ENCODE measurements around the gene GRIK4. TPM values are rescaled to one million over a fixed set of nuclear protein-coding genes. Genes with fewer than 3 reads are reported as not detected.

GRIK4 gene
- polyA plus RNA-seq, 1 donor from 2014 or later, result not detected

DNA sequence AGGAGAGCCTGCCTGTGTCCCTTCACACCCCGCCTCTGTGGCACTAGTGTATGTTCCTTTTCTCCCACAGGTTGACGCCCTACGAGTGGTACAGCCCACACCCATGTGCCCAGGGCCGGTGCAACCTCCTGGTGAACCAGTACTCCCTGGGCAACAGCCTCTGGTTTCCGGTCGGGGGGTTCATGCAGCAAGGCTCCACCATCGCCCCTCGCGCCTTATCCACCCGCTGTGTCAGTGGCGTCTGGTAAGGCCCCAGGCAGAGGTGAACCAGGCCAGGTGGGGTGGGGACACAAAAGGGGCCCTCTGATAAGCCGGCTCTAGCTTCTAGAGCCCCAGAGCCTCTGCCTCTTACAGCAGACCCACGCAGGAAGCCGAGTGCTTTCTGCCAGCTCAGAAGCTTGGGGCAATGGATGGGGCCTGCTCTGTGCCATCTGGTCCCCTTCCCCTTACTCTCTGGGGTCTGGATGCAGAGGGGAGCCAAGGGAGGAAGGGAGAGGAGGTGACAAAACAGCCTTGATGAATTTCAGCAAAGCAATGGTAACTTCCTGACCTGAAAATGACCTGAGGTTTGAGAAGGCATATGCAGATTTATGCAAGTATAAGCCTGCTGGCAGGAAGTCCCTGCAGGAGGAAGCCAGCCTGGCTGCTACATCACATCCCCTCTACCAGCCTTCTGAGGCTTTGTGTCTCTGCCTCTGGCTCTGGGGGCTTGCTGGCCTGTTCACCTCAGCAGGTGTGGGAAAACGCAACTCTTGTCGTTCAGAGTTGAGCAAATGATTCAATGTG lies 445.4 kb downstream of the GRIK4 start:
- H3K4me3 Mint-ChIP-seq, result peak overlapping the region in 1 of 4 donors; percentile 61
- H3K27ac Mint-ChIP-seq, result peak overlapping the region in 1 of 3 donors; percentile 39
- H3K27me3 Mint-ChIP-seq, result peaks cover 3% of the 10 kb centered on the region
- peaks cover 0 to 16% (median 8%) of the 10 kb centered on the region in 3 donors for H3K4me1 Mint-ChIP-seq
- H3K9me3 Mint-ChIP-seq, result peaks cover 0 to 2% (median 0%) of the 10 kb centered on the region in 3 donors
- H3K36me3 Mint-ChIP-seq, result peaks cover 3% of the 10 kb centered on the region

DNA sequence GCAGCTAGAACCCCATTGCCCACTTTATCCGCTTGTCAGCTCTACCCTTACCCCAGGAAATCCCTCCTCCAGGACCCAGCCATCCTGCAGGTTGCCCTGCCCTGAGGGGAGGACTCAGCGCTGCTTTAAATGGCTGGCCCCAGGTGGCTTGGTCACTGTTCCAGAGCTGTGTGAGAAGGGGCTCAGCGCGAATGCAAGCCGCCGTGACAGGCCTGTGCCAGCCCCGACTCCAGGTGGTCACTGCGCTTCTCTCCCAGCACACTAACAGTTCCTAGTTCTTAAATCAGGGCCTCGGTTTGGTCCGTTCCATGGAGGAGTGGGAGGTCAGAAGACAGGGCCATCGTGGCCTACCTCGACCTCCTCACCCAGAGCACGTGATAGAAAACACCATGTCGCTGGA lies 446.6 kb downstream of the GRIK4 start:
- no peaks in the 10 kb centered on the region for H3K9me3 Mint-ChIP-seq

DNA sequence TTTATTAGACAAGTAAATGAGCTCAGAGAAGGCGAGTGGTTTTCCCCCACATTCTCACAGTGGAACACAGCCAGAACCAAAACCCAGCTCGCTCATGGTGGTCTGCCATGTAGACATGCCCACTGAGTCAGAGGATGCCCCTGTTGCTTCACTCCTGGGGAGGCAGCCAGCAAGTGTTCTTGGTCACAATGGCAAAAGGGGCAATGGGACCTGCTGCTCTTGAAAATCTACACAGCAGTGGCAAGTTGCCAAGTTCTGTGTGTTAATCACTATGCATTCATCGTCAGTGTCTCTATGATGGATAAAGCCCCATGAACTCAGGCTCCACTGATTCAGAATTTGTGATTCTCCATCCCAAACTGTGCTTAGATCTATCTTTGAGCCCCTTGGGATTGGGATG lies 447.6 kb downstream of the GRIK4 start:
- peaks cover 3% of the 10 kb centered on the region for H3K36me3 Mint-ChIP-seq
- no peaks in the 10 kb centered on the region for H3K9me3 Mint-ChIP-seq
- no peak overlapping the region for H3K4me3 Mint-ChIP-seq
- H3K27ac Mint-ChIP-seq, result no peak overlapping the region
- peaks cover 0 to 5% (median 0%) of the 10 kb centered on the region in 3 donors for H3K4me1 Mint-ChIP-seq
- no peaks in the 10 kb centered on the region for H3K27me3 Mint-ChIP-seq

More for the DNA sequence above, 446.6 kb downstream of the GRIK4 start:
- Mint-ChIP-seq H3K36me3 (peaks cover 3% of the 10 kb centered on the region), H3K4me3 (no peak overlapping the region), H3K4me1 (peaks cover 0 to 5% (median 0%) of the 10 kb centered on the region in 3 donors), H3K27me3 (no peaks in the 10 kb centered on the region), H3K27ac (no peak overlapping the region)

GRCh38 chr11:120964857-120965256 lies 453.3 kb downstream of the GRIK4 start:
- H3K27ac Mint-ChIP-seq, result no peak overlapping the region
- no peak overlapping the region for H3K4me3 Mint-ChIP-seq
- H3K36me3 Mint-ChIP-seq, result no peaks in the 10 kb centered on the region
- H3K9me3 Mint-ChIP-seq, result no peaks in the 10 kb centered on the region
- H3K27me3 Mint-ChIP-seq, result peaks cover 9% of the 10 kb centered on the region
- H3K4me1 Mint-ChIP-seq, result no peaks in the 10 kb centered on the region

- Mint-ChIP-seq H3K36me3 (no peaks in the 10 kb centered on the region), H3K27ac (no peak overlapping the region), H3K4me1 (no peaks in the 10 kb centered on the region), H3K27me3 (peaks cover 12% of the 10 kb centered on the region), H3K9me3 (no peaks in the 10 kb centered on the region), H3K4me3 (no peak overlapping the region)
These were observed 455.3 kb downstream of the GRIK4 start for GRCh38 chr11:120966840-120967239.

- Mint-ChIP-seq H3K9me3 (no peaks in the 10 kb centered on the region), H3K27me3 (peaks cover 14% of the 10 kb centered on the region), H3K4me1 (no peaks in the 10 kb centered on the region), H3K36me3 (no peaks in the 10 kb centered on the region), H3K27ac (no peak overlapping the region), H3K4me3 (no peak overlapping the region)
These were observed 458.4 kb downstream of the GRIK4 start for GRCh38 chr11:120969993-120970392.

GRCh38 chr11:120971825-120972224 lies 460.3 kb downstream of the GRIK4 start:
- Mint-ChIP-seq H3K27ac (no peak overlapping the region), H3K36me3 (no peaks in the 10 kb centered on the region), H3K27me3 (peaks cover 16% of the 10 kb centered on the region), H3K4me1 (no peaks in the 10 kb centered on the region), H3K9me3 (no peaks in the 10 kb centered on the region), H3K4me3 (no peak overlapping the region)

- Mint-ChIP-seq H3K4me1 (no peaks in the 10 kb centered on the region), H3K9me3 (no peaks in the 10 kb centered on the region), H3K27me3 (peaks cover 20% of the 10 kb centered on the region), H3K36me3 (no peaks in the 10 kb centered on the region), H3K4me3 (no peak overlapping the region), H3K27ac (no peak overlapping the region)
These were observed 461.1 kb downstream of the GRIK4 start for GRCh38 chr11:120972621-120973020.

DNA sequence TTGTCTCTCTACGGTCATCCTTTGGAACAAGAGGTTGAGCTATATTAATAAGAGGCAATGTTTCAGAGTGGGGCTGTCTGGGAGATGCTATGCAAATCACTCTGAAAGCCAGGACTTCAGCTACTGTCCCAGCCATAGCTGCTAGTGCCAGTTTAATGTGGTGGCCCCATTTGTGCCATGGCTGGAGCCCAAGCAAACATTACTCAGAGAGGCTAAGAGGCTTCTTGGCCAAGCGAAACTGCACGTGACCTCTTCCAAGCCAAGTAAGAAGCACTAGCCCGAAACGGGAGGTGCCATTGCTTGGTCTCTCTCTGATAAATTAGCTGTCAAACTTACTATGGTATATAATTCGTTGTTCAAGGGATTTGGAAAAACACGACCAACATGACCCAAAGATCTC lies 462.0 kb downstream of the GRIK4 start:
- peaks cover 19% of the 10 kb centered on the region for H3K27me3 Mint-ChIP-seq

DNA sequence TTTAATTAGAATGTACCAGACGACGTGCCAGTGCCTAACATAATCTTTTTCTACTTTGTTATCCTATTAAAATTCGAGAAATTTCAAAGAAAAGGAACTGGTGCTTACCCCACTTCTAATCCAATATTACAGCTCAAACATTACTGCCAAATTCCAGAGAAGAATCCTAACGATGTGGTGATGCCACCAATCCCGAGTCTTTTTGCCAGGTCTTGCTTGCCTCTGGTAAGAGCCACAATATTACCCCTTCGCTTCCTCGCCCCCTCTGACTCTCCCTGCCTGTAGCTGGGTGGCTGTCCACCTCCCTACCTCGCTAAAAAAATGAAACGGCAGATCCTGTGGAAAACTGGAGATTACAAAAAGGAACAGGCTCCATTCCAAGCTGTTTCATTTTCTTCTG lies 462.9 kb downstream of the GRIK4 start:
- H3K4me1 Mint-ChIP-seq, result no peaks in the 10 kb centered on the region
- no peak overlapping the region for H3K4me3 Mint-ChIP-seq
- no peaks in the 10 kb centered on the region for H3K9me3 Mint-ChIP-seq
- no peak overlapping the region for H3K27ac Mint-ChIP-seq
- H3K36me3 Mint-ChIP-seq, result no peaks in the 10 kb centered on the region
- H3K27me3 Mint-ChIP-seq, result peaks cover 16% of the 10 kb centered on the region

More for the DNA sequence above, 462.0 kb downstream of the GRIK4 start:
- H3K27ac Mint-ChIP-seq, result no peak overlapping the region
- H3K36me3 Mint-ChIP-seq, result no peaks in the 10 kb centered on the region
- H3K9me3 Mint-ChIP-seq, result no peaks in the 10 kb centered on the region
- H3K4me1 Mint-ChIP-seq, result no peaks in the 10 kb centered on the region
- no peak overlapping the region for H3K4me3 Mint-ChIP-seq

DNA sequence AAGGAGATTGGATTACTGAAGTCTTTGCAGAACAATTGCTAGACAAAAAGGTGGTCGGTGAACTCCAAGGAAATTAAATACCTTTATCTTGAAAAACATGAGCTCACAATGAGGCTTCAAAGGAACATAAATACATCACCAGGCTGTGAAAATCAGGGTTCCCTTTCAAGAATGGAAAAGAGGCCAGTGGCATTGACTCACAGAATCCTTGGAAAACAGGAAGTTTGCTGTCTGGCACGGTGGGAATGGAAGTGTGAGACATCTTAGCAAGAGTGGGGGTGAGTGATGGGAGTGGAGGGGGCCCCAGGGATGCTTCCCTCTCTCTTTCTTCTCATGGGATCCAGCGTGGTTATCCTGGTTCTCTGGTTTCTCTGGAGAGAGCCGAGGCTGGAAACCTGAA lies 463.4 kb downstream of the GRIK4 start:
- Mint-ChIP-seq H3K27ac (no peak overlapping the region), H3K4me3 (no peak overlapping the region), H3K4me1 (no peaks in the 10 kb centered on the region), H3K36me3 (no peaks in the 10 kb centered on the region), H3K9me3 (no peaks in the 10 kb centered on the region), H3K27me3 (peaks cover 16% of the 10 kb centered on the region)

DNA sequence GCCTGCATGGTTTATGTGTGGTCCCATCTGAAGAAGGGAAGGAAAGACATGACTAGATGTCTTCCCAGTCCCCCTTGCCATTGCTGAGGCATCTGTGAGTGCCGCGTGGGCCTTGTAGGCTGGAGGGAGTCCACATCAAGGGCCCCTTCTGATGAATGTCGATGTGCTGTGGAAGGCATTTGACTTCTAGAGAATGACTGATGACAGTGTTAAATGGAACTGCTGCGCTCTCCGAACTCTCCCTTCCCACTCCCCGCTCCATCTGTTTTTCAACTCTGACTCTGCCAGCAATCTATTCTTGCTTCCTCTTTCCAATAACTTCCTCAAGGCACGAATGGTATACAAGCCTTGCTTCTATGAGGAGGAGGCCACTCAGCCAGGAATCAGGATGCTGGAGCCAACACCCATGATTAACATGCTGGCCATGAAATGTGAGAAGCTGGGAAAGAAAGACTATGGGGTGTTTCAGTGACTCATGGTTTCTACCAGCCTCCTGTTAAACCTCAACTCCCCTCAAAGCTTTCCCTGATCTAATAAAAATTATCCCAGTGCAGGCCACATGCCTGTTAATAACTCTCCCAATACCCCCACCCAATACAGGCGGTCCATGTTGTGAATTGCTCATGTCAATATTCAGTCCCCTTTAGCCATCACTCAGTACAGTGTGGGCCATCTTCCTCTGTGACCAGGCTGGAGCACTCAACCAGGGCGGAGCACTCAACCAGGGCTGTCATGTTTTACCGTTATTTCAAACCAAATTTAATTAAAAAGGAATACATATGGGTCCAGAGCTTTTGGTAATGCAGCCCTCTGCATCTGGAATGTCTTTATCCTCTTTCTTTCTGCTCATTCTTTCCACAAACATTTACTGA lies 466.0 kb downstream of the GRIK4 start:
- Mint-ChIP-seq H3K27ac (no peak overlapping the region), H3K4me3 (no peak overlapping the region), H3K9me3 (no peaks in the 10 kb centered on the region), H3K4me1 (no peaks in the 10 kb centered on the region), H3K27me3 (peaks cover 13% of the 10 kb centered on the region), H3K36me3 (no peaks in the 10 kb centered on the region)

DNA sequence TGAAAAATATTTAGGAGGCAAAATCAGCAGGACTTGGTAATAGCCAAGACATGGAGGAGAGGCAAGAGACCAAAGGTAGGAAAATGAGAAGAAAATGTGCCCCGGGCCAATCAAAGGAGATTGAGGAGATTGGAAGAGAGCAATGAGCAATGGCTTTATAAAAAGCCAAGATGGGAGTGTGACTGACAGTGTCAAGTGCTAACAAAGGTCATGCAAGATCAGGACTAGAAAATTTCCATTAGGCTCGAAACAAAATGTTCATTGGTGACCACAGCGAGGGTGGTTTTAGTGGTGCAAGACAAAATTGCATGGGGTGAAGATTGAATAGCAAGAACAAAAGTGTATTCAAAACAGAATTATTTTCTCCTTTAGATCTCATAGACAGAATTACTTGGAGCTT lies 467.2 kb downstream of the GRIK4 start:
- Mint-ChIP-seq H3K9me3 (no peaks in the 10 kb centered on the region), H3K4me3 (no peak overlapping the region), H3K4me1 (no peaks in the 10 kb centered on the region), H3K27me3 (peaks cover 21% of the 10 kb centered on the region), H3K36me3 (no peaks in the 10 kb centered on the region), H3K27ac (no peak overlapping the region)

DNA sequence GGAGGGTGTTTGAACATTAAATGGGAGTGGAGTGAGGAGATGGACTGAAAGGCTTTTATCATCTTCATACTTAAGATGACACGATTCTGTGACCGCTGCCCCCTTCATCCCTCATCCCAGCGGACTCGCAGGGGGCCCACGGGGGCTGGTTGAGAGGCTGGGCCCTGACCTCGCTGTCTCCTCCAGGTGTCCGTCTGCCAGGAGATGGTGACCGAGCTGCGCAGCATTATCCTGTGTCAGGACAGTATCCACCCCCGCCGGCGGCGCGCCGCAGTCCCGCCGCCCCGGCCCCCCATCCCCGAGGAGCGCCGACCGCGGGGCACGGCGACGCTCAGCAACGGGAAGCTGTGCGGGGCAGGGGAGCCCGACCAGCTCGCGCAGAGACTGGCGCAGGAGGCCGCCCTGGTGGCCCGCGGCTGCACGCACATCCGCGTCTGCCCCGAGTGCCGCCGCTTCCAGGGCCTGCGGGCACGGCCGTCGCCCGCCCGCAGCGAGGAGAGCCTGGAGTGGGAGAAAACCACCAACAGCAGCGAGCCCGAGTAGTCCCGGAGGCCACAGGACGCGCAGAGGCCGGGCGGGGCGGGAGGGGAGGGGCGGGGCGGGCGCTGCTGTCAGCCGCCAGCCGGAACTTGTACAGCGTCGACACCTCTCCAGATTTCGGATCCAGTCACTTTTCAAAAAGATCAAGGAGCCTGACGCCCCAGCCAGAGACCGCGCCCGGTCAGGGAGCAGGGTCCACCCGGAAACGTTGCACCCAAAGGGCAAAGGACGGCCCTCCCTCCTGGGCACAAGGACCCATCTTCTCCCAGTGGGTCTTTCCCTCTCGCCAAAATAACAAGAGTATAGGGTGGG lies 474.4 kb downstream of the GRIK4 start:
- Mint-ChIP-seq H3K36me3 (no peaks in the 10 kb centered on the region), H3K4me1 (peaks cover 2 to 13% (median 7%) of the 10 kb centered on the region in 3 donors), H3K27ac (no peak overlapping the region), H3K9me3 (no peaks in the 10 kb centered on the region), H3K4me3 (peak overlapping the region in 3 of 4 donors; percentile 69 to 90 (median 82)), H3K27me3 (peaks cover 38% of the 10 kb centered on the region)

- no peak overlapping the region for H3K27ac Mint-ChIP-seq
- H3K27me3 Mint-ChIP-seq, result peaks cover 30% of the 10 kb centered on the region
- no peaks in the 10 kb centered on the region for H3K36me3 Mint-ChIP-seq
- peaks cover 2 to 13% (median 7%) of the 10 kb centered on the region in 3 donors for H3K4me1 Mint-ChIP-seq
- H3K4me3 Mint-ChIP-seq, result no peak overlapping the region
- H3K9me3 Mint-ChIP-seq, result no peaks in the 10 kb centered on the region
These were observed 477.1 kb downstream of the GRIK4 start for GRCh38 chr11:120988603-120989002.

Data from IgD-negative memory B cell (primary cell).